Left lobe of liver (tissue), 2 donors: ENCODE data around the gene CPNE4. TPM values are rescaled to one million over a fixed set of nuclear protein-coding genes. Genes with fewer than 3 reads are reported as not detected.
"Not testable (repeated sequence)": the region's sequence is repeated elsewhere in the genome, so short reads cannot be mapped to it uniquely, and the experiment has no call there.

Source experiments
- ATAC-seq: fragments of 200-7000 bp; cut with Tn5 transposase; one replicate; pipeline ENCODE4 v1.9.1; 2020; ENCODE audit warnings: mild to moderate bottlenecking, moderate library complexity
- DNase-seq: peaks from one replicate; pipeline ENCODE4 v3.0.0-alpha.2; 2020; ENCODE audit warnings: low spot score
- total RNA-seq: library from RNA; stranded (reverse); gene quantifications from one replicate; pipeline ENCODE4 v1.2.1, GENCODE V29; 2021
- donor health status: DM: no; HTN: no; CAD: no; lungs with moderate emphysema.
- donor health status: DM: no; HTN: yes; CAD: no.

Gene CPNE4
- total RNA-seq, 1 donor from 2014 or later, result not detected

- ATAC-seq, DNase-seq: not testable (repeated sequence)
Observed at GRCh38 chr3:131963442-131963841, 71.4 kb downstream of the CPNE4 start.

- DNase-seq, result no peak
- no peak for ATAC-seq
Observed at GRCh38 chr3:131962982-131963381, 71.8 kb downstream of the CPNE4 start.

GRCh38 chr3:131960324-131960723 lies 74.5 kb downstream of the CPNE4 start:
- no peak for ATAC-seq

GRCh38 chr3:131957980-131958379 lies 76.8 kb downstream of the CPNE4 start:
- ATAC-seq, result no peak
- no peak for DNase-seq

More at GRCh38 chr3:131960324-131960723, 74.5 kb downstream of the CPNE4 start:
- no peak for DNase-seq

- ATAC-seq, result no peak
- DNase-seq, result no peak
Observed at GRCh38 chr3:131957511-131957910, 77.3 kb downstream of the CPNE4 start.

GRCh38 chr3:131948806-131949205 lies 86.0 kb downstream of the CPNE4 start:
- no peak for DNase-seq

GRCh38 chr3:131944676-131945075 lies 90.1 kb downstream of the CPNE4 start:
- ATAC-seq, result no peak
- no peak for DNase-seq

More at GRCh38 chr3:131948806-131949205, 86.0 kb downstream of the CPNE4 start:
- no peak for ATAC-seq

- ATAC-seq (no peak), DNase-seq (no peak)
Observed at GRCh38 chr3:131933665-131934064, 101.1 kb downstream of the CPNE4 start.

- no peak for ATAC-seq
Observed at GRCh38 chr3:131928593-131928992, 106.2 kb downstream of the CPNE4 start.

GRCh38 chr3:131925571-131925970 lies 109.2 kb downstream of the CPNE4 start:
- DNase-seq (no peak), ATAC-seq (no peak)

More at GRCh38 chr3:131928593-131928992, 106.2 kb downstream of the CPNE4 start:
- DNase-seq, result no peak

- no peak for ATAC-seq
- DNase-seq, result no peak
Observed at GRCh38 chr3:131922356-131922755, 112.5 kb downstream of the CPNE4 start.

- DNase-seq (no peak), ATAC-seq (no peak)
Observed at GRCh38 chr3:131917006-131917405, 117.8 kb downstream of the CPNE4 start.

- ATAC-seq (no peak), DNase-seq (no peak)
Observed at GRCh38 chr3:131914090-131914691, 120.6 kb downstream of the CPNE4 start.

- DNase-seq (no peak), ATAC-seq (no peak)
Observed at GRCh38 chr3:131912255-131912654, 122.6 kb downstream of the CPNE4 start.

- no peak for ATAC-seq
- DNase-seq, result no peak
Observed at GRCh38 chr3:131907796-131908195, 127.0 kb downstream of the CPNE4 start.

GRCh38 chr3:131903988-131904415 lies 130.8 kb downstream of the CPNE4 start:
- ATAC-seq, result no peak
- no peak for DNase-seq

GRCh38 chr3:131901686-131902085 lies 133.1 kb downstream of the CPNE4 start:
- DNase-seq (no peak), ATAC-seq (no peak)

GRCh38 chr3:131900891-131901290 lies 133.9 kb downstream of the CPNE4 start:
- DNase-seq (no peak), ATAC-seq (no peak)

- no peak for DNase-seq
- ATAC-seq, result no peak
Observed at GRCh38 chr3:131899021-131899420, 135.8 kb downstream of the CPNE4 start.

GRCh38 chr3:131898346-131898745 lies 136.5 kb downstream of the CPNE4 start:
- no peak for DNase-seq
- no peak for ATAC-seq

GRCh38 chr3:131896285-131896684 lies 138.5 kb downstream of the CPNE4 start:
- no peak for ATAC-seq
- no peak for DNase-seq

- no peak for DNase-seq
- no peak for ATAC-seq
Observed at GRCh38 chr3:131895766-131896165, 139.0 kb downstream of the CPNE4 start.

GRCh38 chr3:131892331-131892730 lies 142.5 kb downstream of the CPNE4 start:
- ATAC-seq, result no peak
- no peak for DNase-seq
